HepG2 (cell line): ENCODE results near the gene CFAP99. TPM values are rescaled to one million over a fixed set of nuclear protein-coding genes. Genes with fewer than 3 reads are reported as not detected.

Experiments used
- EP300 ChIP-seq, 3 experiments: sonication (generic) in 1 of 3; formaldehyde crosslinking in 1 of 3; IDR thresholded peaks; 2 replicates each; pipeline versions ENCODE4 v1.5.1 to v1.6.1; 2011 to 2020; ENCODE audit warnings: low read depth in 2 of 3, low read length in 2 of 3, borderline replicate concordance in 1 of 3, improper control_type of control experiment in 1 of 3, mild to moderate bottlenecking in 1 of 3, missing genetic modification reagents in 1 of 3, moderate library complexity in 1 of 3
- HNRNPUL1 ChIP-seq: fragments of 200-400 bp; formaldehyde crosslinking; IDR thresholded peaks from 2 replicates; pipeline ENCODE4 v1.6.1; 2017; ENCODE audit warnings: low read depth, mild to moderate bottlenecking, low read length, moderate library complexity
- KDM4B ChIP-seq: sonication (generic); formaldehyde crosslinking; IDR thresholded peaks from 2 replicates; pipeline ENCODE4 v1.4.0; 2020; ENCODE audit warnings: missing genetic modification reagents
- MBD4 ChIP-seq: IDR thresholded peaks from 2 replicates; pipeline ENCODE4 v1.6.1; 2012; ENCODE audit warnings: low read length, inconsistent platforms, borderline replicate concordance
- NCOA1 ChIP-seq: sonication (generic); formaldehyde crosslinking; IDR thresholded peaks from 2 replicates; pipeline ENCODE4 v1.9.0; 2021; ENCODE audit warnings: missing genetic modification reagents
- NR1H2 ChIP-seq: sonication (generic); formaldehyde crosslinking; IDR thresholded peaks from 2 replicates; pipeline ENCODE4 v1.8.1; 2022; ENCODE audit warnings: low read depth, missing genetic modification reagents, borderline replicate concordance
- RAD21 ChIP-seq: fragments of 450-650 bp; formaldehyde crosslinking; IDR thresholded peaks from 2 replicates; pipeline ENCODE4 v1.5.0; 2020; ENCODE audit warnings: mild to moderate bottlenecking
- RAD51 ChIP-seq: fragments of 450-650 bp; IDR thresholded peaks from 2 replicates; pipeline ENCODE4 v1.6.1; 2016; ENCODE audit warnings: borderline replicate concordance
- SMAD1 ChIP-seq: sonication (generic); formaldehyde crosslinking; IDR thresholded peaks from 2 replicates; pipeline ENCODE4 v1.4.0; 2020; ENCODE audit warnings: missing genetic modification reagents, low read depth, mild to moderate bottlenecking, borderline replicate concordance
- STAT5B ChIP-seq: sonication (generic); formaldehyde crosslinking; IDR thresholded peaks from 2 replicates; pipeline ENCODE4 v1.4.0; 2020; ENCODE audit warnings: missing genetic modification reagents
- TEF ChIP-seq: sonication (generic); formaldehyde crosslinking; IDR thresholded peaks from 2 replicates; pipeline ENCODE4 v1.5.0; 2020; ENCODE audit warnings: missing genetic modification reagents
- THAP8 ChIP-seq: sonication (generic); formaldehyde crosslinking; IDR thresholded peaks from 2 replicates; pipeline ENCODE4 v1.5.1; 2020; ENCODE audit warnings: missing genetic modification reagents, mild to moderate bottlenecking, borderline replicate concordance
- ZBTB1 ChIP-seq: sonication (generic); formaldehyde crosslinking; IDR thresholded peaks from 2 replicates; pipeline ENCODE4 v1.4.0; 2020; ENCODE audit warnings: missing genetic modification reagents, borderline replicate concordance
- ZBTB37 ChIP-seq: sonication (generic); formaldehyde crosslinking; IDR thresholded peaks from 2 replicates; pipeline ENCODE4 v1.4.0; 2020; ENCODE audit warnings: mild to moderate bottlenecking, missing genetic modification reagents
- ZKSCAN8 ChIP-seq: IDR thresholded peaks from 2 replicates; pipeline ENCODE4 v1.6.1; 2016; ENCODE audit warnings: borderline replicate concordance, missing genetic modification reagents, missing compliant biosample characterization
- ZNF33A ChIP-seq: sonication (generic); formaldehyde crosslinking; IDR thresholded peaks from 2 replicates; pipeline ENCODE4 v1.5.1; 2020; ENCODE audit warnings: missing genetic modification reagents, mild to moderate bottlenecking, moderate library complexity, borderline replicate concordance
- ZNF550 ChIP-seq: sonication (generic); formaldehyde crosslinking; IDR thresholded peaks from 2 replicates; pipeline ENCODE4 v1.4.0; 2020; ENCODE audit warnings: mild to moderate bottlenecking, missing genetic modification reagents, borderline replicate concordance
- ZNF577 ChIP-seq: sonication (generic); formaldehyde crosslinking; IDR thresholded peaks from 2 replicates; pipeline ENCODE4 v1.4.0; 2020; ENCODE audit warnings: mild to moderate bottlenecking, low read depth, missing genetic modification reagents, borderline replicate concordance
- polyA plus RNA-seq, 8 experiments: library from polyadenylated mRNA; depleted of rRNA in 3 of 8; stranded (reverse) in 7 of 8; unstranded in 1 of 8; fragments of >200 nt; fragmentation: Illumina TruSeq in 4 of 8; extraction: Trizol in 4 of 8; gene quantifications; 2 replicates each; pipeline versions ENCODE4 v1.2.1 to v1.2.3, GENCODE V29; 2011 to 2016; ENCODE audit warnings: low read depth in 4 of 8, missing spikeins in 1 of 8, mixed read lengths in 1 of 8; ENCODE audit not compliant: insufficient read depth in 1 of 8
- total RNA-seq, 5 experiments: library from RNA; depleted of rRNA; stranded (reverse); fragments of >200 nt; fragmentation: Illumina TruSeq; extraction: Trizol; gene quantifications; 2 replicates each; pipeline ENCODE4 v1.2.3, GENCODE V29; 2016; ENCODE audit warnings: low read depth in 1 of 5
- TF ChIP-seq, protein P1 (sequence below): sonication (generic); formaldehyde crosslinking; IDR thresholded peaks from 2 replicates; pipeline ENCODE4 v1.8.0; 2022; ENCODE audit warnings: missing genetic modification reagents, mild to moderate bottlenecking, borderline replicate concordance
- TF ChIP-seq, protein P2 (sequence below): sonication (generic); formaldehyde crosslinking; IDR thresholded peaks from 2 replicates; pipeline ENCODE4 v1.4.0; 2020; ENCODE audit warnings: missing genetic modification reagents
- TF ChIP-seq, protein P3 (sequence below): sonication (generic); formaldehyde crosslinking; IDR thresholded peaks from 2 replicates; pipeline ENCODE4 v1.4.0; 2020; ENCODE audit warnings: missing genetic modification reagents

The CFAP99 gene
- total and polyA plus RNA-seq, 2 of the 13 experiments (the other 11 are each of a cell fraction or from before 2014, with no cell fraction given): not detected

DNA sequence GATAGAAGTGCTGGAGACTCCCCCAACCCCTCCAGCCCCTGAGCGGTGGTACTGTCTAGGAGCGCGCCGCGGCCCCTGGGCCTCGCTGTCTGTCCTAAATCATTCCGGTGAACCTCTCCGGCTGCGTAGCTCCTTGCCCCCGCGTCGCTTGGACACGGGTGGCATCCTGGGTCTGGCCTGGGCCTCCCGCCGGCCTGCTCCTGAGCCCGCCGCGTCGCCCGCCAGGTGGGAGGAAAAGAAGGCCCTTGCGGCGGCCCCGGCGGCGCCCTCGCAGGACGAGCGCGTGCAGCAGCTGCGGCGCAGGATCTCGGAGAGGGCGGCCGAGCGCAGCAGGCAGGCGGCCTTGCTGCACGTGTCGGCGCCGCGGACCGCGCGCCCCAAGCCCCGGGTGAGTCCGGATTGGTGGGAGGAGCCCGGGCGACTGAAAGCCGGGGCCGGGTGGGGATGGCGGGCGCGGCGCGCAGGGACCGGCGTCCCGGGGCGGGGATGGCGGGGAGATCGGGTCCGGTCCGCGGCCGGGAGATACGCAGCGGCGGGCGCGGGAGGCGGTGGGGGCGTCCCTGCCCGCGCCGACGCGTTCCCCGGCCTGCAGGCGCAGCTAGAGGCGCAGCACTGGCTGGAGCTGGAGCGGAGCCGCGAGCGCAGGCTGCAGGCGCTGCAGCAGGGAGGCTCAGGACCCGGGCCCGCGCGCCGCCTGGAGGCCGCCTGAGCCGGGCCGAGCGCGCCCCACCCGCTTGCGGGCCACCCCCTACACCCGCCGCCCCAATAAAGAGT is 43.6 kb downstream of the CFAP99 start (continued):
- TF ChIP-seq, protein P1, sequence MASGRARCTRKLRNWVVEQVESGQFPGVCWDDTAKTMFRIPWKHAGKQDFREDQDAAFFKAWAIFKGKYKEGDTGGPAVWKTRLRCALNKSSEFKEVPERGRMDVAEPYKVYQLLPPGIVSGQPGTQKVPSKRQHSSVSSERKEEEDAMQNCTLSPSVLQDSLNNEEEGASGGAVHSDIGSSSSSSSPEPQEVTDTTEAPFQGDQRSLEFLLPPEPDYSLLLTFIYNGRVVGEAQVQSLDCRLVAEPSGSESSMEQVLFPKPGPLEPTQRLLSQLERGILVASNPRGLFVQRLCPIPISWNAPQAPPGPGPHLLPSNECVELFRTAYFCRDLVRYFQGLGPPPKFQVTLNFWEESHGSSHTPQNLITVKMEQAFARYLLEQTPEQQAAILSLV: peak; percentile 67; the same call in 1 of the 2 replicates
- no peak for TF ChIP-seq HNRNPUL1
- TF ChIP-seq ZNF550 (CRISPR knock-in tag): peak; percentile 91; the same call in 1 of the 2 replicates
- TF ChIP-seq ZBTB37 (CRISPR knock-in tag): no peak
- TF ChIP-seq RAD51: no peak
- TF ChIP-seq MBD4: no peak
- peak; percentile 46; the same call in 1 of the 2 replicates for TF ChIP-seq SMAD1
- TF ChIP-seq ZBTB1 (CRISPR knock-in tag): no peak
- no peak for TF ChIP-seq ZNF33A (CRISPR knock-in tag)
- TF ChIP-seq STAT5B: no peak
- peak; percentile 60; the same call in 1 of the 2 replicates for TF ChIP-seq TEF (CRISPR knock-in tag)
- no peak for TF ChIP-seq EP300 (IDR thresholded peaks at IDR 0.05; ENCODE audit: low read depth in 2 of 2, low read length in 2 of 2)
- no peak for TF ChIP-seq EP300 (CRISPR knock-in tag; IDR thresholded peaks at IDR 0.05; ENCODE audit: borderline replicate concordance)
- no peak for TF ChIP-seq ZNF577
- TF ChIP-seq THAP8 (CRISPR knock-in tag): no peak
- TF ChIP-seq, protein P2, sequence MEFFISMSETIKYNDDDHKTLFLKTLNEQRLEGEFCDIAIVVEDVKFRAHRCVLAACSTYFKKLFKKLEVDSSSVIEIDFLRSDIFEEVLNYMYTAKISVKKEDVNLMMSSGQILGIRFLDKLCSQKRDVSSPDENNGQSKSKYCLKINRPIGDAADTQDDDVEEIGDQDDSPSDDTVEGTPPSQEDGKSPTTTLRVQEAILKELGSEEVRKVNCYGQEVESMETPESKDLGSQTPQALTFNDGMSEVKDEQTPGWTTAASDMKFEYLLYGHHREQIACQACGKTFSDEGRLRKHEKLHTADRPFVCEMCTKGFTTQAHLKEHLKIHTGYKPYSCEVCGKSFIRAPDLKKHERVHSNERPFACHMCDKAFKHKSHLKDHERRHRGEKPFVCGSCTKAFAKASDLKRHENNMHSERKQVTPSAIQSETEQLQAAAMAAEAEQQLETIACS: peak; percentile 77
- 0 out of 2 replicates have a peak, but pooled peaks have one; percentile 38 for TF ChIP-seq NR1H2 (CRISPR knock-in tag)
- no peak for TF ChIP-seq KDM4B (CRISPR knock-in tag)
- TF ChIP-seq, protein P3, sequence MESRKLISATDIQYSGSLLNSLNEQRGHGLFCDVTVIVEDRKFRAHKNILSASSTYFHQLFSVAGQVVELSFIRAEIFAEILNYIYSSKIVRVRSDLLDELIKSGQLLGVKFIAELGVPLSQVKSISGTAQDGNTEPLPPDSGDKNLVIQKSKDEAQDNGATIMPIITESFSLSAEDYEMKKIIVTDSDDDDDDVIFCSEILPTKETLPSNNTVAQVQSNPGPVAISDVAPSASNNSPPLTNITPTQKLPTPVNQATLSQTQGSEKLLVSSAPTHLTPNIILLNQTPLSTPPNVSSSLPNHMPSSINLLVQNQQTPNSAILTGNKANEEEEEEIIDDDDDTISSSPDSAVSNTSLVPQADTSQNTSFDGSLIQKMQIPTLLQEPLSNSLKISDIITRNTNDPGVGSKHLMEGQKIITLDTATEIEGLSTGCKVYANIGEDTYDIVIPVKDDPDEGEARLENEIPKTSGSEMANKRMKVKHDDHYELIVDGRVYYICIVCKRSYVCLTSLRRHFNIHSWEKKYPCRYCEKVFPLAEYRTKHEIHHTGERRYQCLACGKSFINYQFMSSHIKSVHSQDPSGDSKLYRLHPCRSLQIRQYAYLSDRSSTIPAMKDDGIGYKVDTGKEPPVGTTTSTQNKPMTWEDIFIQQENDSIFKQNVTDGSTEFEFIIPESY (CRISPR knock-in tag): no peak; the same call in 1 of the 2 replicates
- peak; percentile 79 for TF ChIP-seq RAD21 (CRISPR knock-in tag)
- no peak for TF ChIP-seq ZKSCAN8
- TF ChIP-seq NCOA1 (CRISPR knock-in tag): no peak
